ENCODE data around the gene RNF4.
"Not testable (repeated sequence)": the region's sequence is repeated elsewhere in the genome, so short reads cannot be mapped to it uniquely, and the experiment has no call there.

RNF4 gene

DNA sequence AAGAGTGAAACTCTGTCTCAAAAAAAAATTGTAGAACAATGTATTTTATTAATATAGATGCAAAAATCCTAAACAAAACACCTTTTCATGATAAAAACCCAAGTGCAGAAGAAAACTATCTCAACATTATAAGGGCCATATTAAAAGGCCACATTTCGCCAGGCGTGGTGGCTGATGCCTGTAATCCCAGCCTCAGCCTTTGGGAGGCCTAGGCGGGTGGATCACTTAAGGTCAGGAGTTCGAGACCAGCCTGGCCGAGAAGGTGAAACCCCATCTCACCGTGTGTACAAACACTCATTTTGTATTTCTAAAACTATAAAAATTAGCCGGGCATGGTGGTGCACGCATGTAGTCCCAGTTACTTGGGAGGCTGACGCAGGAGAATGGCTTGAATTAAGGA lies 57.7 kb downstream of the RNF4 start:
- TF ChIP-seq, protein P1, sequence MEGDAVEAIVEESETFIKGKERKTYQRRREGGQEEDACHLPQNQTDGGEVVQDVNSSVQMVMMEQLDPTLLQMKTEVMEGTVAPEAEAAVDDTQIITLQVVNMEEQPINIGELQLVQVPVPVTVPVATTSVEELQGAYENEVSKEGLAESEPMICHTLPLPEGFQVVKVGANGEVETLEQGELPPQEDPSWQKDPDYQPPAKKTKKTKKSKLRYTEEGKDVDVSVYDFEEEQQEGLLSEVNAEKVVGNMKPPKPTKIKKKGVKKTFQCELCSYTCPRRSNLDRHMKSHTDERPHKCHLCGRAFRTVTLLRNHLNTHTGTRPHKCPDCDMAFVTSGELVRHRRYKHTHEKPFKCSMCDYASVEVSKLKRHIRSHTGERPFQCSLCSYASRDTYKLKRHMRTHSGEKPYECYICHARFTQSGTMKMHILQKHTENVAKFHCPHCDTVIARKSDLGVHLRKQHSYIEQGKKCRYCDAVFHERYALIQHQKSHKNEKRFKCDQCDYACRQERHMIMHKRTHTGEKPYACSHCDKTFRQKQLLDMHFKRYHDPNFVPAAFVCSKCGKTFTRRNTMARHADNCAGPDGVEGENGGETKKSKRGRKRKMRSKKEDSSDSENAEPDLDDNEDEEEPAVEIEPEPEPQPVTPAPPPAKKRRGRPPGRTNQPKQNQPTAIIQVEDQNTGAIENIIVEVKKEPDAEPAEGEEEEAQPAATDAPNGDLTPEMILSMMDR (IDR thresholded peaks at IDR 0.05; ENCODE audit: low read depth, low read length, missing control alignments): peak; percentile 8
- H3K4me3 ChIP-seq (ENCODE audit: low read depth, low read length): no peak overlapping the region
- DNase-seq (ENCODE audit: low read depth): no peak

DNA sequence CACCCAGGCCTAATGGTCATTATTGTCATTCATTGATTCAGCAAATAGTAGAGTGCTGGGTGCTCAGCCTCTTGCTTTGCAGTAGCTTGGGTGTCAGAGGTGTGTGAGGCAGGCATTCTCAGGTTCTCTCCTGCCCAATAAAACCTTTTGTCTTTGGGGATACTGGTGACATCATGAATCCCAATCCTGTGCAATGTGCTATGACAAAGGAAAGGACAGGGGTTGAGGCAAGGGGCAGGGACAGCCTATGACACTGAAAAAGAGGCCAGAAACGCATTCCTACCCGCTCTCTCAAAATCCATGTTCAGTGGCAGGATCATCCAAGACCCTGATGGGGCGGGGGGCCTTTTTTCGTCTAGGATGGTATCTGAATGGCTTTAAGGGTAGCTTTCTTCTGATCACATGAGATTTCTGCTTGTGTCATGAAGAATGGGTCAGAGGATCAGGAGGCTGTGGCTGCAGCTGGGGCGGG lies 66.0 kb downstream of the RNF4 start:
- TF ChIP-seq, protein P1 (IDR thresholded peaks at IDR 0.05; ENCODE audit: low read depth, low read length, missing control alignments): no peak
- no peak for DNase-seq (ENCODE audit: low read depth)
- peak overlapping the region; percentile 78 for H3K4me3 ChIP-seq (ENCODE audit: low read depth, low read length)

DNA sequence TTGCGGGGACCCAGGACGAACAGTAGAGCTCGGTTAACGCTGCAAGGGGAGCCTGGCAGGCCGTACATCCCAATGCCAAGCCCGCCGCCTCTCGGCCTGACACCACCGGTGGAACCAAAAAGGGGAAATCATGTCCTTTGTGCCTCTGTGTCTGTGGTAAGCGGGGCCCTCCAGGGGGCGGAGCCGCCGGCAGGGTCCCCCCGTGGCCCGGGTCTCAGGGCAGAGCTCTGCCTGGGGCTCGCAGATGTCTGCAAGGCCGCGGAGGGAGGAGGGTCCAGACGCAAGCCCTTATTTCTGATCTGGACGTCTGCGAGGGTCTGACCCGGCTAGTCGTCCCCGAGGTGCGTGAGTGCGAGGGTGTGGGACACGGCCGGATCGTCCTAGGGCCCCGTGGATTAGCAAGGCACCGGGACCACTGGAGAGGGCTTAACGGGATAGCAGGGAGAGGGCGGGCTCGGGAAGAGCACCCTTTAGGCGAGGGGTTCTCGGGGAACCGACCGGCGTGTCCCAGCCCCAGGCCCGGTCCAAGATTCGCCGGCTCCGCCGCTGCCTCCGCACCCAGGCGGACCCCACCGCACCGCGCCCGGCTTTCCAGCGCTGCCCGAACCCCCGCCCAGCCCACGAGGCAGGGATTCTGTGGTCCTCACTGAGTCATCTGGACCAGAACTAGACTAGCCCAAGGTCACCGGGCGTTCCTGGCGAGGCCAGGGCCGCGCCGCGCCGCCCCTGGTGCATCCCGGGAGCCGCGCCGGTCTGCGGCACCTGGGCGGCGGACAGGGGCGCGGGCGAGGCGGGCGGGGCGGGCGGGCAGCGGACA lies 66.7 kb downstream of the RNF4 start:
- TF ChIP-seq, protein P1 (IDR thresholded peaks at IDR 0.05; ENCODE audit: low read depth, low read length, missing control alignments): peak; percentile 31
- no peak for DNase-seq (ENCODE audit: low read depth)
- H3K4me3 ChIP-seq (ENCODE audit: low read depth, low read length): peak overlapping the region; percentile 78

GRCh38 chr4:2536193-2537010 lies 67.5 kb downstream of the RNF4 start, which contains the start of gene FAM193A:
FAM193A (plus strand) TSS chr4:2536647; CDS start chr4:2536916, 269 bp downstream.
- H3K4me3 ChIP-seq (ENCODE audit: low read depth, low read length): peak within 1 kb of the TSS; percentile 98
- TF ChIP-seq, protein P1 (IDR thresholded peaks at IDR 0.05; ENCODE audit: low read depth, low read length, missing control alignments): no peak
- DNase-seq (ENCODE audit: low read depth): peak; percentile 96

GRCh38 chr4:2537011-2537830 lies 68.3 kb downstream of the RNF4 start:
- TF ChIP-seq, protein P1 (IDR thresholded peaks at IDR 0.05; ENCODE audit: low read depth, low read length, missing control alignments): no peak
- DNase-seq (ENCODE audit: low read depth): no peak
- H3K4me3 ChIP-seq (ENCODE audit: low read depth, low read length): peak overlapping the region; percentile 98

DNA sequence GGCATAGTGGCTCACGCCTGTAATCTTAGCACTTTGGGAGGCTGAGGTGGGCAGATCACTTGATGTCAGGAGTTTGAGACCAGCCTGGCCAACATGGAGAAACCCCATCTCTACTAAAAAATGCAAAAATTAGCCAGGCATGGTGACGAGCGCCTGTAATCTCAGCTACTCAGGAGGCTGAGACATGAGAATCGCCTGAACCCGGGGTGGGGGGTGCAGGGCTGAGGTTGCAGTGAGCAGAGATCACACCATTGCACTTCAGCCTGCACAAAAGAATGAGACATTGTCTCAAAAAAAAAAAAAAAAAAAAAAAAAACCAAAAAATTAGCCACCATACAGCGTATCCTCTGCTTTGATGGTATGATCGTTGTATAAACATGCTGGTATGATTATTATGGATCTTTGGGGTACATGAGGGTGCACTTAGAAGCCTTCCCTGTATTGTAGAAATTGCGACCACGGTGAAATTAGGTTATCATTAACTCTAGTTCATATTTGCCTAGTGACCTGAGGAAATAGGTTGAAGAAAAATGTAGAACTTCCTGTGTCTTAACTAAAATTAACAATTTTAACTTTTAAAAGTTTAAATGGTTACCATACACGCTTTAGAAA lies 74.8 kb downstream of the RNF4 start:
- DNase-seq (ENCODE audit: low read depth); H3K4me3 ChIP-seq (ENCODE audit: low read depth, low read length): not testable (repeated sequence)

Measured in GM12864 (cell line).